GOT3 (cell line): Measurements from ENCODE around the gene MGAT1.

Experiments
- DNase-seq: peaks from one replicate; lab custom pipeline; 2025; ENCODE audit warnings: mixed read lengths; lab: John Stamatoyannopoulos, UW

The MGAT1 gene

GRCh38 chr5:180824630-180825476 is 22.2 kb upstream of the MGAT1 start:
- DNase-seq = no peak

GRCh38 chr5:180823940-180824629 is 21.5 kb upstream of the MGAT1 start:
- no peak for DNase-seq

GRCh38 chr5:180823346-180823745 is 20.7 kb upstream of the MGAT1 start:
- no peak for DNase-seq

- no peak for DNase-seq
These were observed 18.9 kb upstream of the MGAT1 start for GRCh38 chr5:180821538-180821937.

GRCh38 chr5:180820788-180821321 is 18.2 kb upstream of the MGAT1 start:
- DNase-seq = no peak

GRCh38 chr5:180818677-180819341 is 16.2 kb upstream of the MGAT1 start:
- no peak for DNase-seq

- DNase-seq = no peak
These were observed 15.5 kb upstream of the MGAT1 start for GRCh38 chr5:180817893-180818674.

- no peak for DNase-seq
These were observed 14.3 kb upstream of the MGAT1 start for GRCh38 chr5:180816608-180817534.

- DNase-seq = no peak
These were observed 12.8 kb upstream of the MGAT1 start for GRCh38 chr5:180815293-180815917.

- DNase-seq = no peak
These were observed 10.8 kb upstream of the MGAT1 start for GRCh38 chr5:180813420-180813819.

GRCh38 chr5:180811623-180812124 is 9.1 kb upstream of the MGAT1 start:
- DNase-seq = no peak

GRCh38 chr5:180810959-180811622 is 8.5 kb upstream of the MGAT1 start:
- DNase-seq = no peak

GRCh38 chr5:180810210-180810958 is 7.8 kb upstream of the MGAT1 start:
- DNase-seq = peak; percentile 95

- peak; percentile 92 for DNase-seq
These were observed 7.0 kb upstream of the MGAT1 start for GRCh38 chr5:180809403-180810209.

- no peak for DNase-seq
These were observed 5.9 kb upstream of the MGAT1 start for GRCh38 chr5:180808461-180809000.

GRCh38 chr5:180807654-180808414 is 5.2 kb upstream of the MGAT1 start:
- no peak for DNase-seq

- no peak for DNase-seq
These were observed 4.4 kb upstream of the MGAT1 start for GRCh38 chr5:180807046-180807445.
